PC-3 (cell line): ENCODE measurements around the gene TMEM119. TPM values are rescaled to one million over a fixed set of nuclear protein-coding genes. Genes with fewer than 3 reads are reported as not detected.

ENCODE experiments used
- ATAC-seq: fragments of 200-7000 bp; cut with Tn5 transposase; 2 replicates; pipeline ENCODE4 v1.9.1; 2020; ENCODE audit warnings: mild to moderate bottlenecking, moderate library complexity
- BruUV-seq: library from RNA; stranded (reverse); fragments of 400-500 nt; replicated peaks from 2 replicates; lab custom pipeline; 2021; lab: Mats Ljungman, UMichigan
- CTCF ChIA-PET: fragments of 300-600 bp; sonication (Branson Sonifier 250); formaldehyde crosslinking; loops from one replicate; lab custom pipeline; 2022; ENCODE audit warnings: antibody characterized with exemption; lab: Charles Lee
- POLR2A ChIA-PET: fragments of 300-600 bp; sonication (Branson Sonifier 250); formaldehyde crosslinking; loops from one replicate; lab custom pipeline; 2022; ENCODE audit warnings: antibody characterized with exemption; ENCODE audit not compliant: unreplicated experiment; lab: Charles Lee
- DNase-seq: peaks from one replicate; pipeline ENCODE4 v3.0.0-alpha.2; 2015
- H2AFZ ChIP-seq: fragments of 300-600 bp; sonication (generic); 2 replicates; pipeline ENCODE4 v1.6.0; 2016; ENCODE audit warnings: antibody characterized with exemption, low read length
- H3F3A ChIP-seq: fragments of 300-600 bp; sonication (generic); one replicate; pipeline ENCODE4 v1.6.0; 2017; ENCODE audit warnings: antibody characterized with exemption, low read length, control low read depth, mild to moderate bottlenecking; ENCODE audit not compliant: unreplicated experiment
- H3K27ac ChIP-seq: fragments of 300-600 bp; sonication (generic); 2 replicates; pipeline ENCODE4 v1.5.1; 2016; ENCODE audit warnings: mild to moderate bottlenecking, low read length
- H3K27me3 ChIP-seq: fragments of 300-600 bp; sonication (generic); 2 replicates; pipeline ENCODE4 v1.6.1; 2016; ENCODE audit warnings: low read length, mixed read lengths
- H3K36me3 ChIP-seq: fragments of 300-600 bp; sonication (generic); 2 replicates; pipeline ENCODE4 v1.6.1; 2016; ENCODE audit warnings: low read depth, mixed run types, low read length, mixed read lengths
- H3K4me1 ChIP-seq: fragments of 300-600 bp; sonication (generic); 2 replicates; pipeline ENCODE4 v1.5.1; 2016; ENCODE audit warnings: low read length; ENCODE audit not compliant: insufficient read depth
- H3K4me2 ChIP-seq: fragments of 300-600 bp; sonication (generic); 2 replicates; pipeline ENCODE4 v1.6.0; 2016; ENCODE audit warnings: low read length
- H3K4me3 ChIP-seq: fragments of 300-600 bp; sonication (generic); 2 replicates; pipeline ENCODE4 v1.5.1; 2016; ENCODE audit warnings: mild to moderate bottlenecking, low read length, mixed read lengths
- H3K79me2 ChIP-seq: fragments of 300-600 bp; sonication (generic); 2 replicates; pipeline ENCODE4 v1.6.1; 2017; ENCODE audit warnings: low read length, mixed read lengths
- H3K9ac ChIP-seq: fragments of 300-600 bp; sonication (generic); 2 replicates; pipeline ENCODE4 v1.6.0; 2016; ENCODE audit warnings: mild to moderate bottlenecking, low read length
- H3K9me2 ChIP-seq: fragments of 300-600 bp; sonication (generic); replicated peaks from 2 replicates; pipeline ENCODE4 v1.6.1; 2016; ENCODE audit warnings: mixed run types, low read length, mixed read lengths
- H3K9me3 ChIP-seq: fragments of 300-600 bp; sonication (generic); 2 replicates; pipeline ENCODE4 v1.6.1; 2016; ENCODE audit warnings: low read length, mixed read lengths
- H4K20me1 ChIP-seq: fragments of 300-600 bp; sonication (generic); 2 replicates; pipeline ENCODE4 v1.6.1; 2016; ENCODE audit warnings: low read length, mixed read lengths
- EZH2 ChIP-seq: fragments of 300-600 bp; sonication (generic); IDR thresholded peaks from one replicate; pipeline ENCODE4 v1.6.1; 2017; ENCODE audit warnings: antibody characterized with exemption, mild to moderate bottlenecking, low read length; ENCODE audit not compliant: unreplicated experiment
- EZH2phosphoT487 ChIP-seq: fragments of 300-600 bp; sonication (generic); IDR thresholded peaks from 2 replicates; pipeline ENCODE4 v1.6.1; 2018; ENCODE audit warnings: mild to moderate bottlenecking, antibody characterized with exemption, low read length, borderline replicate concordance
- intact Hi-C: fragments of 100-400 bp; cut with micrococcal nuclease; formaldehyde crosslinking; loops from 2 replicates; pipeline ENCODE4 v1.9.0; 2023
- total RNA-seq: library from RNA; depleted of rRNA; stranded (reverse); fragments of >200 nt; gene quantifications from 2 replicates; pipeline ENCODE4 v1.2.3, GENCODE V29; 2014
- TF ChIP-seq, protein P1 (sequence below): fragments of 300-600 bp; sonication (generic); conservative IDR thresholded peaks from 2 replicates; pipeline ENCODE4 v1.5.1; 2017; ENCODE audit warnings: antibody characterized with exemption, low read depth, mild to moderate bottlenecking, low read length

The TMEM119 gene
- total RNA-seq, 1 experiment from 2014 or later: not detected

DNA sequence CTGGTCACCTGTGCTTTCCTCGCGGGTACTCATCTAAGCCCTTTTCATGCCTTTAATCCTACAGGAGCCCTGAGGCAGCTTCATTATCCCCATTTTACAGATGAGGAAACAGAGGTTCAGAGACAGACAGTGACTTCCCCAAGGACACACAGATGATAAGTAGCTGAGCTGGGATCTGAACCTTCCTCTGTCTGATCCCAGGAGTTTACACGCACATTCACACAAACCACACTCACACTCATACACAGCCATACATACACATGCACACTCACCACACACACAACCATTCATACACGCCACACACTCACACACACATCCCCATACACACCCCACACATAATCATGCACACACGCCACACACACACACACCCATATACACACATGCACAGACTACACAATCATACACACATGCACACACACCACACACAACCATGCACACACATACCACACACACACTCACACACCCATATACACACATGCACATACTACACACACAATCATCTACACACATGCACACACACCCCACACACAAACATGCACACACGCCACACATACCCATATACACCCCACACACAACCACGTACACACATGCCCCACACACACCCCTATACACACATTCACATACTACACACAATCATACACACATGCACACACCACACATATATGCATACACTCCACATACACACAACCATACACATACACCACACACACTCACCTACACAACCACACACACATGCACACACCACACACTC is 2.7 kb downstream of the TMEM119 start:
- Histone ChIP-seq H3F3A (no peaks in the 10 kb centered on the region), H3K9ac (no peak overlapping the region), H3K36me3 (no peaks in the 10 kb centered on the region), H3K9me2 (no peaks in the 10 kb centered on the region), H3K4me2 (no peak overlapping the region), H2AFZ (no peak overlapping the region), H3K9me3 (no peaks in the 10 kb centered on the region), H3K4me3 (no peak overlapping the region), H3K27me3 (no peaks in the 10 kb centered on the region), H4K20me1 (no peaks in the 10 kb centered on the region), H3K27ac (no peak overlapping the region), H3K4me1 (no peaks in the 10 kb centered on the region), H3K79me2 (no peaks in the 10 kb centered on the region)
- TF ChIP-seq EZH2 (no peak), EZH2phosphoT487 (no peak)
- TF ChIP-seq, protein P1, sequence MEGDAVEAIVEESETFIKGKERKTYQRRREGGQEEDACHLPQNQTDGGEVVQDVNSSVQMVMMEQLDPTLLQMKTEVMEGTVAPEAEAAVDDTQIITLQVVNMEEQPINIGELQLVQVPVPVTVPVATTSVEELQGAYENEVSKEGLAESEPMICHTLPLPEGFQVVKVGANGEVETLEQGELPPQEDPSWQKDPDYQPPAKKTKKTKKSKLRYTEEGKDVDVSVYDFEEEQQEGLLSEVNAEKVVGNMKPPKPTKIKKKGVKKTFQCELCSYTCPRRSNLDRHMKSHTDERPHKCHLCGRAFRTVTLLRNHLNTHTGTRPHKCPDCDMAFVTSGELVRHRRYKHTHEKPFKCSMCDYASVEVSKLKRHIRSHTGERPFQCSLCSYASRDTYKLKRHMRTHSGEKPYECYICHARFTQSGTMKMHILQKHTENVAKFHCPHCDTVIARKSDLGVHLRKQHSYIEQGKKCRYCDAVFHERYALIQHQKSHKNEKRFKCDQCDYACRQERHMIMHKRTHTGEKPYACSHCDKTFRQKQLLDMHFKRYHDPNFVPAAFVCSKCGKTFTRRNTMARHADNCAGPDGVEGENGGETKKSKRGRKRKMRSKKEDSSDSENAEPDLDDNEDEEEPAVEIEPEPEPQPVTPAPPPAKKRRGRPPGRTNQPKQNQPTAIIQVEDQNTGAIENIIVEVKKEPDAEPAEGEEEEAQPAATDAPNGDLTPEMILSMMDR: no peak
- BruUV-seq: no TSS peak
- POLR2A ChIA-PET: no interaction called here
- intact Hi-C loops: no loop called here
- ATAC-seq (no peak), DNase-seq (no peak)
- CTCF ChIA-PET: interaction anchor here (0.6 kb wide), 1 partner anchor 24 kb away, joined by 6 read pairs; no protein-coding TSS in a partner anchor

DNA sequence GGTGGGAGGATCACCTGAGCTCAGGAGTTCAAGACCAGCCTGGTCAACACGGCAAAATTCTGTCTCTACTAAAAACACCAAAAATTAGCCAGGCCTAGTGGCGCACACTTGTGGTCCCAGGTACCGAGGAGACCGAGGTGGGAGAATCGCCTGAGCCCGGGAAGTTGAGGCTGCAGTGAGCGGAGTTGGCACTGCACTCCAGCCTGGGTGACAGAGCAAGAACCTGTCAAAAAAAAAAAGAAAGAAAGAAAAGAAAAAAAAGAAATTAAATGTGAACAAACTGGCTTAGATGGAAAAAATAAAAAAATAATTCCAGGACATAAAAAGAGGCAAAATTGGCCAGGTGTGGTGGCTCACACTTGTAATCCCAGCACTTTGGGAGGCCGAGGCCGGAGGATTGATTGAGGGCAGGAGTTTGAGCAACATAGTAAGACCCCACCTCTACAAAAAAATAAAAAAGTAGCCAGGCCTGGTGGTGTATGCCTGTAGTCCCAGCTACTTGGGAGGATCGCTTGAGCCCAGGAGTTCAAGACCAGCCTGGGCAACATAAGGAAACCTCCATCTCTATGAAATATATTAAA is 3.5 kb downstream of the TMEM119 start:
- intact Hi-C loops: no loop called here
- CTCF ChIA-PET: interaction anchor here (0.6 kb wide), 1 partner anchor 25 kb away, joined by 6 read pairs; no protein-coding TSS in a partner anchor
- H3F3A ChIP-seq: no peaks in the 10 kb centered on the region
- H2AFZ ChIP-seq: no peak overlapping the region
- no TSS peak for BruUV-seq
- H3K9me2 ChIP-seq: no peaks in the 10 kb centered on the region
- H3K4me3 ChIP-seq: no peak overlapping the region
- TF ChIP-seq, protein P1: no peak
- no peak for TF ChIP-seq EZH2
- no peak for TF ChIP-seq EZH2phosphoT487
- H3K9me3 ChIP-seq: no peaks in the 10 kb centered on the region
- DNase-seq (no peak), ATAC-seq (no peak)
- no peaks in the 10 kb centered on the region for H3K36me3 ChIP-seq
- H3K27ac ChIP-seq: no peak overlapping the region
- no peaks in the 10 kb centered on the region for H3K27me3 ChIP-seq
- H3K4me2 ChIP-seq: no peak overlapping the region
- no peaks in the 10 kb centered on the region for H3K79me2 ChIP-seq
- no peaks in the 10 kb centered on the region for H4K20me1 ChIP-seq
- no peaks in the 10 kb centered on the region for H3K4me1 ChIP-seq
- no peak overlapping the region for H3K9ac ChIP-seq
- POLR2A ChIA-PET: no interaction called here
